LNCaP clone FGC (cell line): ENCODE data around the gene CCDC136.

ENCODE experiments used
- DNase-seq: peaks from one replicate; pipeline ENCODE4 v3.0.0-alpha.2; 2011; ENCODE audit warnings: low read depth
- H3K4me3 ChIP-seq: 2 replicates; pipeline ENCODE4 v1.5.1; 2011; ENCODE audit warnings: mild to moderate bottlenecking, low read depth, low read length, control low read depth
- CTCF ChIP-seq: IDR thresholded peaks from 2 replicates; pipeline ENCODE4 v1.5.1; 2012; ENCODE audit warnings: mild to moderate bottlenecking; ENCODE audit not compliant: control insufficient read depth, insufficient read depth; ENCODE audit errors: extremely low read depth

The CCDC136 gene

GRCh38 chr7:128752251-128752650 is 39.5 kb upstream of the CCDC136 start:
- H3K4me3 ChIP-seq, result no peak overlapping the region
- no peak for DNase-seq
- TF ChIP-seq CTCF, result no peak

GRCh38 chr7:128755075-128755818 is 36.5 kb upstream of the CCDC136 start:
- TF ChIP-seq CTCF, result no peak
- no peak for DNase-seq
- no peak overlapping the region for H3K4me3 ChIP-seq

GRCh38 chr7:128755819-128756476 is 35.8 kb upstream of the CCDC136 start:
- DNase-seq, result no peak
- TF ChIP-seq CTCF, result no peak
- no peak overlapping the region for H3K4me3 ChIP-seq

- no peak for DNase-seq
- no peak overlapping the region for H3K4me3 ChIP-seq
- TF ChIP-seq CTCF, result no peak
Measured at GRCh38 chr7:128757203-128757602, 34.6 kb upstream of the CCDC136 start.

GRCh38 chr7:128758553-128758952 is 33.2 kb upstream of the CCDC136 start:
- no peak for TF ChIP-seq CTCF
- no peak for DNase-seq
- H3K4me3 ChIP-seq, result no peak overlapping the region

GRCh38 chr7:128759242-128759641 is 32.5 kb upstream of the CCDC136 start:
- no peak for TF ChIP-seq CTCF
- no peak overlapping the region for H3K4me3 ChIP-seq
- DNase-seq, result no peak
